Measurements from ENCODE around the gene PREX1. TPM values are rescaled to one million over a fixed set of nuclear protein-coding genes. Genes with fewer than 3 reads are reported as not detected.

Gene PREX1
- total RNA-seq, 1 experiment from 2014 or later, result 20.0 TPM

DNA sequence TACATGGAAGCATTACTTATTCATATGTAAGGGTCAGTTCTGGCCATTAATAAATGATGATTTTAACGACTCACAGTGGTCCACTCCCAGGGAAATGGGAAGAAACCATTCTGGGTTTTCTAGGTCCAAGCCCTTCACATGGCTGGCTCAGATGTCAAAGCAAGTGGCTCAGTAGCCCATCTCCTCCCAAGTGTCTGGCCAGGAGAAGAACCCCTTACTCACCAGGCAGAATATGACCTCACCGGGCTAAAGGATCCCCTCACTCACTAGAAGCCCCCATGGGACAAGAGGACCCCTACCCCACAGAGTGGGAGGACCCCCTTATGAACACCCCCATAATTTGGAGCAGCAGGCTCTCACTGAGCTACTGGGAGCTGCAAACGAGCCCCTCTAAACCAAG lies 34.0 kb downstream of the PREX1 start:
- in situ Hi-C loops (cut with HindIII; ENCODE audit: low pct_unique_long_range_greater_than_20kb, low sequenced_read_pairs), result no loop called here
- POLR2A ChIA-PET, result interaction anchor here (0.5 kb wide), 1 partner anchor 20 kb away, joined by 10 read pairs; no protein-coding TSS in a partner anchor
- Histone ChIP-seq H3K36me3 (ENCODE audit: control insufficient read depth, insufficient read depth, low read length) (no peaks in the 10 kb centered on the region), H3K9me3 (ENCODE audit: control insufficient read depth, insufficient read depth, low read depth, low read length) (no peaks in the 10 kb centered on the region), H3K27ac (ENCODE audit: low read length) (no peak overlapping the region), H3K4me1 (ENCODE audit: control insufficient read depth, insufficient read depth, low read length) (peaks cover 10% of the 10 kb centered on the region), H3K4me3 (ENCODE audit: low read depth in 2 of 2, low read length in 2 of 2) (no peak overlapping the region), H3K27me3 (ENCODE audit: control insufficient read depth, insufficient read depth, low read length) (no peaks in the 10 kb centered on the region)
- no peak for TF ChIP-seq TCF7L2 (IDR thresholded peaks at IDR 0.05; ENCODE audit: low read depth, low read length)
- TF ChIP-seq, protein P1, sequence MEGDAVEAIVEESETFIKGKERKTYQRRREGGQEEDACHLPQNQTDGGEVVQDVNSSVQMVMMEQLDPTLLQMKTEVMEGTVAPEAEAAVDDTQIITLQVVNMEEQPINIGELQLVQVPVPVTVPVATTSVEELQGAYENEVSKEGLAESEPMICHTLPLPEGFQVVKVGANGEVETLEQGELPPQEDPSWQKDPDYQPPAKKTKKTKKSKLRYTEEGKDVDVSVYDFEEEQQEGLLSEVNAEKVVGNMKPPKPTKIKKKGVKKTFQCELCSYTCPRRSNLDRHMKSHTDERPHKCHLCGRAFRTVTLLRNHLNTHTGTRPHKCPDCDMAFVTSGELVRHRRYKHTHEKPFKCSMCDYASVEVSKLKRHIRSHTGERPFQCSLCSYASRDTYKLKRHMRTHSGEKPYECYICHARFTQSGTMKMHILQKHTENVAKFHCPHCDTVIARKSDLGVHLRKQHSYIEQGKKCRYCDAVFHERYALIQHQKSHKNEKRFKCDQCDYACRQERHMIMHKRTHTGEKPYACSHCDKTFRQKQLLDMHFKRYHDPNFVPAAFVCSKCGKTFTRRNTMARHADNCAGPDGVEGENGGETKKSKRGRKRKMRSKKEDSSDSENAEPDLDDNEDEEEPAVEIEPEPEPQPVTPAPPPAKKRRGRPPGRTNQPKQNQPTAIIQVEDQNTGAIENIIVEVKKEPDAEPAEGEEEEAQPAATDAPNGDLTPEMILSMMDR (IDR thresholded peaks at IDR 0.05), result no peak
- TF ChIP-seq, protein P2, sequence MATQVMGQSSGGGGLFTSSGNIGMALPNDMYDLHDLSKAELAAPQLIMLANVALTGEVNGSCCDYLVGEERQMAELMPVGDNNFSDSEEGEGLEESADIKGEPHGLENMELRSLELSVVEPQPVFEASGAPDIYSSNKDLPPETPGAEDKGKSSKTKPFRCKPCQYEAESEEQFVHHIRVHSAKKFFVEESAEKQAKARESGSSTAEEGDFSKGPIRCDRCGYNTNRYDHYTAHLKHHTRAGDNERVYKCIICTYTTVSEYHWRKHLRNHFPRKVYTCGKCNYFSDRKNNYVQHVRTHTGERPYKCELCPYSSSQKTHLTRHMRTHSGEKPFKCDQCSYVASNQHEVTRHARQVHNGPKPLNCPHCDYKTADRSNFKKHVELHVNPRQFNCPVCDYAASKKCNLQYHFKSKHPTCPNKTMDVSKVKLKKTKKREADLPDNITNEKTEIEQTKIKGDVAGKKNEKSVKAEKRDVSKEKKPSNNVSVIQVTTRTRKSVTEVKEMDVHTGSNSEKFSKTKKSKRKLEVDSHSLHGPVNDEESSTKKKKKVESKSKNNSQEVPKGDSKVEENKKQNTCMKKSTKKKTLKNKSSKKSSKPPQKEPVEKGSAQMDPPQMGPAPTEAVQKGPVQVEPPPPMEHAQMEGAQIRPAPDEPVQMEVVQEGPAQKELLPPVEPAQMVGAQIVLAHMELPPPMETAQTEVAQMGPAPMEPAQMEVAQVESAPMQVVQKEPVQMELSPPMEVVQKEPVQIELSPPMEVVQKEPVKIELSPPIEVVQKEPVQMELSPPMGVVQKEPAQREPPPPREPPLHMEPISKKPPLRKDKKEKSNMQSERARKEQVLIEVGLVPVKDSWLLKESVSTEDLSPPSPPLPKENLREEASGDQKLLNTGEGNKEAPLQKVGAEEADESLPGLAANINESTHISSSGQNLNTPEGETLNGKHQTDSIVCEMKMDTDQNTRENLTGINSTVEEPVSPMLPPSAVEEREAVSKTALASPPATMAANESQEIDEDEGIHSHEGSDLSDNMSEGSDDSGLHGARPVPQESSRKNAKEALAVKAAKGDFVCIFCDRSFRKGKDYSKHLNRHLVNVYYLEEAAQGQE (IDR thresholded peaks at IDR 0.05; ENCODE audit: insufficient read depth in 1 of 2, low read depth in 2 of 2, low read length in 1 of 2), result no peak
- no peak for TF ChIP-seq SIN3A (IDR thresholded peaks at IDR 0.05; ENCODE audit: borderline replicate concordance, insufficient read depth, low read depth, low read length)
- ATAC-seq, result no peak
- DNase-seq (ENCODE audit: low read depth, low spot score), result no peak
- BruUV-seq (replicated peaks), result no TSS peak
- intact Hi-C loops (cut with micrococcal nuclease; ENCODE audit: unreplicated experiment), result no loop called here
- CTCF ChIA-PET, result interaction anchor here (0.6 kb wide), 1 partner anchor 136 kb away, joined by 3 read pairs; no protein-coding TSS in a partner anchor

DNA sequence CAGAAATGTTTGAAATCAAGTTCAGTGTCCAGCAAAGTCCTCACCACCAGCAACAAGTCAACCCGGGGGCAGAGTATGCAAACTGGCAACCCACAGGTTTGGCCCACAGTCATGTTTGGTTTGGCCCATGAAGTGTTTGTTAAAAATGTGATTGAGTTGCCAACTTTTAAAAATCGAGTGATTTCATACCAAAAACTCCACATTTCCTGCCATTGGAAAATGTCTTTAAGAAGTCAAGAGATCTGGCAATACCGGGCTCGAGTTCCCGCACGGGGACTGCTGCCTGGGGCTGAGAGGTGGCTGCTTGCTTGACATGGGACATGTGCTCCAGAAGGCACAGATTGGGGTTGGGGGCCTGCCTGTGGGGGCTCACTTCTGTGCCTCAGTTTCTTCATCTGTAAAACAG lies 36.1 kb downstream of the PREX1 start:
- ATAC-seq, result no peak
- ChIA-PET POLR2A (interaction anchor here (0.7 kb wide), 1 partner anchor 372 kb away, joined by 5 read pairs; no protein-coding TSS in a partner anchor), CTCF (no interaction called here)
- intact Hi-C loops (cut with micrococcal nuclease; ENCODE audit: unreplicated experiment), result no loop called here
- H3K27ac ChIP-seq (ENCODE audit: low read length), result no peak overlapping the region
- TF ChIP-seq POLR2AphosphoS5 (IDR thresholded peaks at IDR 0.05; ENCODE audit: low read depth, low read length) (no peak), SIN3A (IDR thresholded peaks at IDR 0.05; ENCODE audit: borderline replicate concordance, insufficient read depth, low read depth, low read length) (no peak), TCF7L2 (IDR thresholded peaks at IDR 0.05; ENCODE audit: low read depth, low read length) (no peak)
- TF ChIP-seq, protein P1 (IDR thresholded peaks at IDR 0.05), result no peak
- TF ChIP-seq, protein P2 (IDR thresholded peaks at IDR 0.05; ENCODE audit: insufficient read depth in 1 of 2, low read depth in 2 of 2, low read length in 1 of 2), result no peak
- DNase-seq (ENCODE audit: low read depth, low spot score), result no peak
- no TSS peak for BruUV-seq (replicated peaks)
- in situ Hi-C loops (cut with HindIII; ENCODE audit: low pct_unique_long_range_greater_than_20kb, low sequenced_read_pairs), result no loop called here
- peaks cover 10% of the 10 kb centered on the region for H3K4me1 ChIP-seq (ENCODE audit: control insufficient read depth, insufficient read depth, low read length)
- no peaks in the 10 kb centered on the region for H3K9me3 ChIP-seq (ENCODE audit: control insufficient read depth, insufficient read depth, low read depth, low read length)
- no peaks in the 10 kb centered on the region for H3K27me3 ChIP-seq (ENCODE audit: control insufficient read depth, insufficient read depth, low read length)
- no peaks in the 10 kb centered on the region for H3K36me3 ChIP-seq (ENCODE audit: control insufficient read depth, insufficient read depth, low read length)
- H3K4me3 ChIP-seq (ENCODE audit: low read depth in 2 of 2, low read length in 2 of 2), result no peak overlapping the region

Data from Panc1 (cell line).